Cardiac fibroblast (primary cell): Measurements from ENCODE around the gene SLC25A48.

Source experiments
- DNase-seq, 2 donors: peaks; one replicate each; pipeline versions ENCODE4 v3.0.0 to v3.0.0-alpha.2; 2010; ENCODE audit warnings: low read depth in 2 of 2
- H3K4me3 ChIP-seq, 2 donors: replicated peaks in 1 of 2; 1 replicate in 1 of 2; 2 replicates in 1 of 2; pipeline ENCODE4 v1.5.1; 2011; ENCODE audit warnings: low read depth in 2 of 2, low read length in 2 of 2, mild to moderate bottlenecking in 2 of 2, moderate library complexity in 1 of 2
- TF ChIP-seq, protein P1 (sequence below): IDR thresholded peaks from one replicate; pipeline ENCODE4 v1.5.1; 2011; ENCODE audit warnings: low read depth, mild to moderate bottlenecking, low read length, inconsistent platforms

Gene SLC25A48

DNA sequence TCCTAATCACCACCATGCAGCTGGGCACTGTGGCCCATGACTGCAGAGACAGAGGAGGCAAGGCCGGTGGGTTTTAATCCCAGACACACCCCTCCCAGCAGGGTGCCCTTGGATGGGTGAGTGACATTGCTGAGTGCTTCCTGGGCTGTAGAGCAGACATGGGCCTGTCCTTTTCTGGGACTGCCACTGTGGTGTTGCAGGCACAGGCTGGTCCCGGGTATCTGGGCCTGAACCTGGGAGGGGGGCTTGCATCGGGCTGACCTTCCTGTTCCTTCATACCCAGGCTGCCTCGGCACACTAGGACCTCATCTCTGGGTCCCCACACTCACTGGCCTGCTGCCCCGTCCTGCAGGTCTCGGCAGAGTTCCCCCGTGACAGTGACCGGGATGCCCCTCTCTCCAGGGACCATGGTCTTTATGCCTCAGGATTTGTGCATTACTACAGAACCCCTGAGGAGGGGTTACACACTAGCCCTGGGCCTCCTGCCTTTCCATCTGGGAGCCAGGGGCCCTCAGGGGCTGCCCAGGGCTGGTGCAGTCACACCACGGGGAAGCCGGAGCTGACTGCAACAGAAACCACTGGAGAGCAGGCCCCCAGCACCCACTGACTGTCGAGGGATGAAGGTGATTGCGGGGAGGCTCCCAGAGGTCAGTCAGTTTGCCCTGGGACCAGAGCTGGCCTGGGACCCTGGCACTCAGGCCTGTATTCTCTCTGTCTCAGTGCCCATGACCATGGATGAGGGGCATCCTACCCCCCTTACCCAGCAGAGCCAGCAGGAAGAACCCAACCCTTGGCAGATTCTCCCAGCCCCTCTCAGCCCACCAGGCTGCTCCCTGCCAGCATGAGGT is 8.9 kb upstream of the SLC25A48 start:
- TF ChIP-seq, protein P1, sequence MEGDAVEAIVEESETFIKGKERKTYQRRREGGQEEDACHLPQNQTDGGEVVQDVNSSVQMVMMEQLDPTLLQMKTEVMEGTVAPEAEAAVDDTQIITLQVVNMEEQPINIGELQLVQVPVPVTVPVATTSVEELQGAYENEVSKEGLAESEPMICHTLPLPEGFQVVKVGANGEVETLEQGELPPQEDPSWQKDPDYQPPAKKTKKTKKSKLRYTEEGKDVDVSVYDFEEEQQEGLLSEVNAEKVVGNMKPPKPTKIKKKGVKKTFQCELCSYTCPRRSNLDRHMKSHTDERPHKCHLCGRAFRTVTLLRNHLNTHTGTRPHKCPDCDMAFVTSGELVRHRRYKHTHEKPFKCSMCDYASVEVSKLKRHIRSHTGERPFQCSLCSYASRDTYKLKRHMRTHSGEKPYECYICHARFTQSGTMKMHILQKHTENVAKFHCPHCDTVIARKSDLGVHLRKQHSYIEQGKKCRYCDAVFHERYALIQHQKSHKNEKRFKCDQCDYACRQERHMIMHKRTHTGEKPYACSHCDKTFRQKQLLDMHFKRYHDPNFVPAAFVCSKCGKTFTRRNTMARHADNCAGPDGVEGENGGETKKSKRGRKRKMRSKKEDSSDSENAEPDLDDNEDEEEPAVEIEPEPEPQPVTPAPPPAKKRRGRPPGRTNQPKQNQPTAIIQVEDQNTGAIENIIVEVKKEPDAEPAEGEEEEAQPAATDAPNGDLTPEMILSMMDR, result no peak
- no peak for DNase-seq
- H3K4me3 ChIP-seq, result no peak overlapping the region

DNA sequence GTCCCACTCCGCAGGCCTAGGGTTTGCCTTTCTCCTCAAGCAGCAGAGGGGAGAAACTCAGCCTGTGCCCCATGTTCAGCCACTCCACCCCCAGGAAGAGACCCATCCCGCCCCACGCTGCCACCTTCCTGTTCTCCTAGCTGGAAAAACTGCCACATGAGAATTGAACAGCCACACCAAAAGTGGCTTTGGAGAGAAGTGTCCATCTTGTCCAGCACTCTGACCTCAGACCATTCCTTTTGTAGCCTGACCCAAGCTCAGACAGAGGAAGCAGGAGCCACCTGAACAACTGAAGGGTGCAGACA is 8.3 kb upstream of the SLC25A48 start:
- H3K4me3 ChIP-seq, result no peak overlapping the region
- DNase-seq, result no peak
- TF ChIP-seq, protein P1, result no peak

DNA sequence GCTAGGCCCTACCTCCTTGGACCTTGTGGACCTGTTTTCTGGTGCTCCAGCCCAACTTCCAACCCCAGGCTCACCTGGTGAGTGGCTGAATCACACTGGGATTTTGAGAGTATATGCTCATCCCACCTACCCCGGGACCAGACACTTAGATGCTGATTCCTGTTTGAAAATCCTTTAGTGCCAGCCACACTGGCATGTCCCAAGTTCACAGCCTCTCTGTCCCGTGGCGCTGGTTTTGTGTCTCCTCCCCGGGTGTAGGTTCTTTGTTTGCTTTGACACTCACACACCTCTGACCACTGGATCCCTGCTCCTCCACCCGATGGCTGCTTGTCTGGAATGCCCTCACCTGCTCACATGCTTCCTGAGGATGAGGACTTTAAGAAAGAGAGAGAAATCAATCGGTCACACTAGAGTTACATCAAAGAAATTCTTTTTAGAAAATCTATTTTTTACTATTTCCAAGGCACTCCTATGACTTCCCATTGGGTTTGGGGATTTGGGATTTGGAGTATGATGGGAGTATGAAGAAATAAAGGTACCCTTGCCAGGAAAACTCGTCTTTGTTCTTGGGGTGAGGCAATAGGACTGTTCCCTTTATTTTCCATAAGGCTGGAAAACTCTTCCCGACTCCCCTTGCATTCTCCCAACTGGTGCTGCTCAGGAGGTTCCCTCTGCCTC is 7.3 kb upstream of the SLC25A48 start:
- TF ChIP-seq, protein P1, result no peak
- DNase-seq, result no peak
- no peak overlapping the region for H3K4me3 ChIP-seq

DNA sequence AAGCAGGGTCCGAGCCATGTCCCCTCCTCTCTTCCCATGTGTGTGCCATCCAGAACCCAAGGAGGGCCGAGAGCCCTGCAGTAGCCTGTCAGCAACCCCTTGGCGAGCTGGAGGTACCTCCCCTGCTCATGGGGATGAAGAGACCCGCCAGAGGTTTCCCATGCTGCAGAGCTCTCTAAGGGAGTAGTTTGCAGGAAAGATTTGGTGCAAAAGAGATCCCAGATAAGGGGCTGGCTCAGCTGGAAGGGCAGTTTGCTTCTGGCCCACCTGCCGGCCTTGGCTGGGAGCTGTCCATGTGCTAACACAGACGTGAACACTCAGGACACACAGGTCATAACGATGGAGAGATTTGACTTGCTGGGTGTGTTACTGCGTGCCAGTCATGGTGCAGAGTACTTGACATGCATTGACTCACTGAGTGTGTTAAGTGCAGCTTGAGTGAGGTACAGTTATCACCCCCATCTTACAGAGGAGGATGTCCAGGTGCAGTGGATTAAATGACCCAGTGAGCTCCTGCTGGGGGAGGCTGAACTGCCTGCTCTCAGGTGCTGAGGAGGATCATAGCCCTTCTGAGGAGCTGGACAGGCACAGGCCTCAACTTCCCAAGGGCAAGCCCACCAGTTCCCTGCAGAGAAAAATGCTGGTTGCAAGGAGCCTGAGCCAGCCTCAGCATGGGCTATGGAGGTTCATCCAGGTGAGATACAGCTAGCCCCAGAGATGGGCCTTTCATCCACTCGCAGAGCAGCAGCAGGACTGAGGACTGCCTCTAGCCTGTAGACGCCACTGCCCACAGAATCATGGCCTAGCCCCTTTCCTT is 6.3 kb upstream of the SLC25A48 start:
- TF ChIP-seq, protein P1, result no peak
- no peak overlapping the region for H3K4me3 ChIP-seq
- no peak for DNase-seq

DNA sequence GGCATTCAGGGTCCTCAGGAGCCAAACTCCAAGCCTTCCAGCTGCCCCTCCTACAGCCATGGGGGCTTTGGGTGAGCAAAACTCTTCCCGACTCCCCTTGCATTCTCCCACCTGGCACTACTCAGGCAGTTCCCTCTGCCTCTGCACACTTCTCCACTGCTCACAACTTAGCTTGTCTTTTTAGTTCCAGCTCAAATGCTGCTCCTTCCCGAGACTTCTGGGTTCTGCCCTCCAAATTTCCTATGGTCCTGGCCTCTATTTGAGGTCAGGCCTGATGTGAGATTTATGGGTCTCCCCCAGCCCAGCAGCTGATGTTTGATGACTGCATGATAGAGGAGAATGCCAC is 5.7 kb upstream of the SLC25A48 start:
- H3K4me3 ChIP-seq, result no peak overlapping the region
- no peak for DNase-seq
- TF ChIP-seq, protein P1, result no peak

DNA sequence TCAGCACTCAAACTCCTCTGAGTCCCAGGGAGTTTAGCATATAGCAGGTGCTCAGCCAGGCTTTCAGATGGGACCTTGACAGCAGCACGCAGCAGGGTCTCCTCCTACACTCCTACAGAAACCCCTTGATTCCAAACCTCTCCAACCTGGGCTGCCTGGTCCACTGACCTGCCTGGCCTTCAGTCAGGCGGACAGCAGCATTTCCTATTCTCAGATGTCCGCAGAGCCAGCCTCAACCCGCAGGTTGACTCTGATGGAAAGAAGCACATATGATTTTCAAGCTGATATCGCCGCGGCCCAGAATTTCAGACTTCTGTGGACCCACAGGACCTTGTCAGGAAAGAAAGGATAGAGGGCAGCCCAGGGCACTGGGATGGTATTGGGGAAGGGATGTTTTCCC is 5.3 kb upstream of the SLC25A48 start:
- DNase-seq, result no peak
- no peak overlapping the region for H3K4me3 ChIP-seq
- TF ChIP-seq, protein P1, result no peak
